Heart left ventricle (tissue), 13 donors: ENCODE results near the gene CMKLR1.

Experiments used
- POLR2A ChIP-seq, 2 donors: fragments of 450-650 bp; IDR thresholded peaks; one replicate each; pipeline ENCODE4 v1.6.1; 2017; ENCODE audit warnings: antibody characterized with exemption in 2 of 2, mild to moderate bottlenecking in 2 of 2, moderate library complexity in 2 of 2
- TF ChIP-seq, protein P1 (sequence below), 12 donors: fragments of 200-600 bp; sonication (generic) in 4 of 12; IDR thresholded peaks; one replicate each; pipeline versions ENCODE4 v1.5.0 to v1.8.0; 2018 to 2022; ENCODE audit warnings: antibody characterized with exemption in 12 of 12, mild to moderate bottlenecking in 5 of 12
- donor health status: ischemic (EF 13 %, LVEDD 7.1; RV severe dilation, severe dysfunction).
- donor health status: DM: no; HTN: yes; CAD: no.
- donor health status: DM: no; HTN: no; CAD: no.
- donor health status: ischemic (EF 25% LVEDD 6.9; RV normal size, moderate dysfunction).
- donor health status: ischemic (EF 25% LVEDD 5.7; RV mildly dilated, moderate dysfunction).
- donor health status: ischemic (EF 35%, LVEDD 5.7; RV mildly dilated, moderate dysfunction).
- donor health status: nonischemic (EF 11% LVEDD 7.7; RV severe dilation, severe dysfunction).
- donor health status: DM: yes; HTN: yes; CAD: no.
- donor health status: PGD.
- donor health status: ischemic (EF 29% LVEDD 5.4; RV normal size, mild dysfunction).
- donor health status: nonischemic (EF 23%, LVEDD 6.1; RV moderate dilation, normal function).

DNA sequence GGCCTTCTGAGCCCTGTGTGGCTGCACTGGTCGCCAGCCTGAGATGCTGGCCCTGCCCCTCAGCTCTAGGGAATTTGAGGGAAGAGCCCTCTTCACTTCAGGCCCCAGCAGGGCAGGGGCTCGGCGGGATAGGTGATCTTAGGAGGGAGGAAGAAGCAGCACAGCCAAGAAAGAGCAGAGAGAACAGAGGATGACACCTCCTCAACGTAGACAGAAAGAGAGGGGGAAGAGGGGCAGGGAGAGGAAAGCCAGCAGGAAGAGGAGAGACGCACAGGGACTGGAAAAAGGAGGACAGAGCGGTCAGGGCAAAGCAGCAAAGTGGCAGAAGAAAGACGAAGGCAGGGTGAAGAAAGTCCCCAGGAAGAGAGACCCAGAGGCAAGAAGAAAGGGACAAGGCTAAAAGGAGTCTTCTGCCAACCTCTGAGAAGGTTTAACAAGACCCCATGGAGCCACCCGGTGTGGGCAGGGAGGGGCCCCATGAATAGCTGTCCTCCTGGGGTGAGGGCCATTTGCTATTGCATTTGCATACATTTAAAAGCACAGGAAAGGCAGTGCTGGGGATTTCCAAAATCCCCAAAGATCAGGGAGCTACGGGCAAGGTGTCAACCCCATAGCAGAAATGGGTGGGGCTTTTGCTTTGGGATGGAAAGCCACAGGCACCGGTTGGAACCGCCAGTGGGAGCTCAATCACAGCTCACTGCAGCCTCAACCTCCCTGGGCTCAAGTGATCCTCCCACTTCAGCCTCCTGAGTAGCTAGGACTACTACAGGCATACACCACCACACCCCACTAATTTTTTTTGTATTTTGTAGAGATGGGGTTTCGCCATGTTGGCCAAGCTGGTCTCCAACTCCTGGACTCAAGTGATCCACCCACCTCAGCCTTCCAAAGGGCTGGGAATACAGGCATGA is 22.7 kb downstream of the CMKLR1 start:
- TF ChIP-seq, protein P1, sequence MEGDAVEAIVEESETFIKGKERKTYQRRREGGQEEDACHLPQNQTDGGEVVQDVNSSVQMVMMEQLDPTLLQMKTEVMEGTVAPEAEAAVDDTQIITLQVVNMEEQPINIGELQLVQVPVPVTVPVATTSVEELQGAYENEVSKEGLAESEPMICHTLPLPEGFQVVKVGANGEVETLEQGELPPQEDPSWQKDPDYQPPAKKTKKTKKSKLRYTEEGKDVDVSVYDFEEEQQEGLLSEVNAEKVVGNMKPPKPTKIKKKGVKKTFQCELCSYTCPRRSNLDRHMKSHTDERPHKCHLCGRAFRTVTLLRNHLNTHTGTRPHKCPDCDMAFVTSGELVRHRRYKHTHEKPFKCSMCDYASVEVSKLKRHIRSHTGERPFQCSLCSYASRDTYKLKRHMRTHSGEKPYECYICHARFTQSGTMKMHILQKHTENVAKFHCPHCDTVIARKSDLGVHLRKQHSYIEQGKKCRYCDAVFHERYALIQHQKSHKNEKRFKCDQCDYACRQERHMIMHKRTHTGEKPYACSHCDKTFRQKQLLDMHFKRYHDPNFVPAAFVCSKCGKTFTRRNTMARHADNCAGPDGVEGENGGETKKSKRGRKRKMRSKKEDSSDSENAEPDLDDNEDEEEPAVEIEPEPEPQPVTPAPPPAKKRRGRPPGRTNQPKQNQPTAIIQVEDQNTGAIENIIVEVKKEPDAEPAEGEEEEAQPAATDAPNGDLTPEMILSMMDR (IDR thresholded peaks at IDR 0.05): no peak
- no peak for TF ChIP-seq POLR2A (IDR thresholded peaks at IDR 0.05)
